CD4-positive, alpha-beta T cell treated with Interleukin-1 beta for 1 hour (primary cell): ENCODE data around the gene ATG2B.

Experiments used
- DNase-seq, 2 donors: peaks; one replicate each; pipeline ENCODE4 v3.0.0-alpha.2; 2020 to 2022

The ATG2B gene, protein sequence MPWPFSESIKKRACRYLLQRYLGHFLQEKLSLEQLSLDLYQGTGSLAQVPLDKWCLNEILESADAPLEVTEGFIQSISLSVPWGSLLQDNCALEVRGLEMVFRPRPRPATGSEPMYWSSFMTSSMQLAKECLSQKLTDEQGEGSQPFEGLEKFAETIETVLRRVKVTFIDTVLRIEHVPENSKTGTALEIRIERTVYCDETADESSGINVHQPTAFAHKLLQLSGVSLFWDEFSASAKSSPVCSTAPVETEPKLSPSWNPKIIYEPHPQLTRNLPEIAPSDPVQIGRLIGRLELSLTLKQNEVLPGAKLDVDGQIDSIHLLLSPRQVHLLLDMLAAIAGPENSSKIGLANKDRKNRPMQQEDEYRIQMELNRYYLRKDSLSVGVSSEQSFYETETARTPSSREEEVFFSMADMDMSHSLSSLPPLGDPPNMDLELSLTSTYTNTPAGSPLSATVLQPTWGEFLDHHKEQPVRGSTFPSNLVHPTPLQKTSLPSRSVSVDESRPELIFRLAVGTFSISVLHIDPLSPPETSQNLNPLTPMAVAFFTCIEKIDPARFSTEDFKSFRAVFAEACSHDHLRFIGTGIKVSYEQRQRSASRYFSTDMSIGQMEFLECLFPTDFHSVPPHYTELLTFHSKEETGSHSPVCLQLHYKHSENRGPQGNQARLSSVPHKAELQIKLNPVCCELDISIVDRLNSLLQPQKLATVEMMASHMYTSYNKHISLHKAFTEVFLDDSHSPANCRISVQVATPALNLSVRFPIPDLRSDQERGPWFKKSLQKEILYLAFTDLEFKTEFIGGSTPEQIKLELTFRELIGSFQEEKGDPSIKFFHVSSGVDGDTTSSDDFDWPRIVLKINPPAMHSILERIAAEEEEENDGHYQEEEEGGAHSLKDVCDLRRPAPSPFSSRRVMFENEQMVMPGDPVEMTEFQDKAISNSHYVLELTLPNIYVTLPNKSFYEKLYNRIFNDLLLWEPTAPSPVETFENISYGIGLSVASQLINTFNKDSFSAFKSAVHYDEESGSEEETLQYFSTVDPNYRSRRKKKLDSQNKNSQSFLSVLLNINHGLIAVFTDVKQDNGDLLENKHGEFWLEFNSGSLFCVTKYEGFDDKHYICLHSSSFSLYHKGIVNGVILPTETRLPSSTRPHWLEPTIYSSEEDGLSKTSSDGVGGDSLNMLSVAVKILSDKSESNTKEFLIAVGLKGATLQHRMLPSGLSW (N-terminal part only)

DNA sequence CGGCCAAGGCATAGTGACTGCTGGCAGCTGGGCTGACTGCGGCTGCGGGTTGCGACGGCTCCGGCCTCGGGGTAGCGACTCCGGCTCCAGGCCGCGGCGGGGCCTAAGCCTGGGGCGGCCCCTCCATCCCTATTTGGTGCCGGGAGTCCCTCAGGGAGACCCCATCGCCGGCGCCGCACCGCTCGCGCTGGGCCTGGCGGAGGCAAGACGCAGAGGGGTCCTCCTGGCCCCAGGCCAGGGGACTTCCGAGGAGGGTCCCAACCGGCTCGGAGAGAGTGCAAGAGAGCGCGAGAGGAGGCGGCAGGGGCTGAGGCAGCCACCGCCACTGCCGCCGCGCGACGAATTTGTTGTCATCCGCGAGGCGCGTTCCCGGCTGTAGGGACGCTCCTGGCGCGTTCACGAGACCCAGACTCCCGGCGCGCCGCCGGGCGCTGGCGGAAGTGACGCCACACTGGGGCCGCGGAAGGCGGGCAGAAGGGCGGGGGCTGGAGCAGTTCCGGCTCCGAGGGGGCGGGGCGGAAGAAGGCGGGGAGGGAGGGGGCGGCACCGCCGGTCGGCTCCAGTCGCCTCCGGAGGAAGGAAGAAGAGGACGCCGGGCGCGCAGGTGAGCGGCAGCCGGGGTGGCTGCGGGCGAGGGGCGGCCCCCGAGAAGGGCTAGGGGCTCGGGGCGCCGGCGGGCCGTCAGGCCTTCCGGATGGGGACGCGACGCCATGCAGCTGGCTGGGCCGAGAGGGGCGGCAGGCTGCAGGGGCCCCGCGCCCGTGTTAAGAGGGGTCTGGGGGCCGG lies at the start of gene ATG2B, which contains the start of gene GSKIP:
Gene ATG2B, minus strand, starts transcription at position 377 of the 786 bp plus-strand sequence. Its CDS starts 365 bp downstream, at position 12.
Gene GSKIP, plus strand, starts transcription at position 562 of the 786 bp plus-strand sequence. CDS start 18,722 bp downstream, outside the sequence.
- DNase-seq, result peak; percentile 95 to 97

DNA sequence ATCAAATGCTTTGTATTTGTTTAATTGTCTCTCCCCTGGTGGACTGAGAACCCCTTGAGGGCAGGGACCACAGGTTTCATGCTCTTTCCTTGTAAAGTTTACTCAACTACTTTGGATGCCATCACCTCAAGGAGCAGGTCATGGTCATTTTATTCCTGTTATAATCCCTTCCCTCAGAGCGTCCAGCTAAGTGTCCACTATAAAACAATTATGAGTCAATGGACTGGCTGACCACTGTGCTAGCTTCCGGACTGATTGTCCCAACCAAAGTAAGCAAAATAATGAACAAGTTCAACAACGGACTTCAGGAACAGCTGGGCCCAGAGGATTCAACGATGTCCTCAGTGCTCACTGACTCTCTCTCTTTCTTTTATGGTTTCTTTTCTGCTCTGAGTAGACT lies 47.0 kb upstream of the ATG2B start:
- DNase-seq, result no peak

DNA sequence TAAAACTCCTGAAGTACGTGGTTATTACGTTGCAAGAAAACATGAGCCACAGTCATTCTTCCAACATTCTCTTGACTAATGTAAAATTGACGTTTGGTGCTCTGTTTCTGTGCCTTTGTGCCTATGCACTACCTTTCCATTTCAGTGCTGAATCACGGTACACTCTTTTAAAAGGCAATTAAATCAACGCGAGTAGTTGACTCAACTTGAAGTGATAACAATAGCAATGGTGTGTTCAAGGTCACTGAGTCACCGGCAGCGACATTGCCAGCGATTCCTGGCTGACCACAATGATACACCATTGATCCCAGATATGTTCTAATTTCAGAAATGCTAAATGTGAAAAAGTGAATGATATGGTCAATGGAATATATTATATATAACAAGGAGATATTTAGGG lies 46.6 kb upstream of the ATG2B start:
- DNase-seq, result no peak

DNA sequence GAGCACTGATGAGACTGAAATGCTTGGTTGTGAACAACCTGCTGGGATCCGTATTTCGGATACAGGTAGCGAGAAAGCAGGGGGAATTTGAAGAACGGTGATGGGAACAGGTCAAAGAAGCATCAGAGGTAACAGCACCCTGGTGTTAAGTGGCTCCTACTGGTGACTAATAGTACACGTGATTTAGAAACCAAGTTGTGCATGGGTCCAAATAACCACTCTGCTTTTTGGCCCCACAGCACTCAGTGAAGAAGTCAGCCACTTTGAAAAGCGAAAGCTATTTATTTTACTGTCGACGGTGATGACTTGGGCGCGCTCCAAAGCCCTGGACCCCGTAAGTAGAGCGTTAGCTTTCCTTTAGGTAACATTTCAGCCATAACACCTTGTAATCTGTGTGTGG lies 45.5 kb upstream of the ATG2B start:
- DNase-seq, result no peak

DNA sequence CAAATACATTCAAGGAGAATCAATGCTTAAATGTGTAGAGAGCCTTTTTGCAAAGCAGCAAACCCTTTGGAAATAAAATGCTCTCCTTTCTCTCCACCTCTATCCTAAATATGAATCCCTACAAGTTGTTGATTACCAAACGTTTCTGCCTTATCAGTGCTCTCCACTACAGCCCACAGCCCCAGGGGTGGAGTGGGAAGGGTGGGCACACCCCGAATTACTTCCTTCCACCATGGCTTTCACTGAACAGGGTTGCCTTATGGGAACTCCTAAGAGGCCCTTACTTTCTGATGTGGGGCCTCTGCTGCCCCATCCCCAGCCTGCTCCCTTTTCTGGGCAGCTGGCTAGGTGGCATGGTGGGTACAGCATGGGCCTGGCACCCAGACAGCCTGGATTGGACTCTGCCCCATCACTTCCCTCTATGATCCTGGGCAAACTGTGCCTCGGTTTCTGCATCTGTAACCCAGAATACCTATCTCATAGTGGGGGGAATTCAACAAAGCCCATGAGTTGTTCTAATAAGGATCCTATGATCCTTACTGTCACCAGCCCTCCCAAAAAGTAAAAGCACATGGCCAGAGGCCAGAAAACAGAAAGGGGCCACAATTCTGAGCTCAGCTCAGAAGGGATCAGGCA lies 44.9 kb upstream of the ATG2B start:
- DNase-seq, result no peak

DNA sequence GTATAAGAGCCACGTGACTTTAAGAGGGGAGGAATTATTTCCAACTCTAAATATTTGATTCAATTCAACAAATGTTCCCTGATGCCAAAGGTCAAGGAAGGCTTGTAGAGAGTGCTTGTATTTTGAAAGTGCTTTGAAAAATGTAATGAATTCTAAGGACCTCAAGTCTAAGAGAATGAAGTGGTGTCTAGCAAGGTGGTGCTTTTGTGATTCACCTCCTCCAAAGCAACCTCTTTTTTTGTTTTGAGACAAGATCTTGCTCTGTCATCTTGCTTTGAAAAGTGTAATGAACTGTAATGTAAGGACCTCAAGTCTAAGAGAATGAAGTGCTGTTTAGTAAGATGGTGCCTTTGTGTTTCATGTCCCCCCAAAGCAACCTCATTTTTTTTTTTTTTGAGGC lies 42.5 kb upstream of the ATG2B start:
- no peak for DNase-seq

DNA sequence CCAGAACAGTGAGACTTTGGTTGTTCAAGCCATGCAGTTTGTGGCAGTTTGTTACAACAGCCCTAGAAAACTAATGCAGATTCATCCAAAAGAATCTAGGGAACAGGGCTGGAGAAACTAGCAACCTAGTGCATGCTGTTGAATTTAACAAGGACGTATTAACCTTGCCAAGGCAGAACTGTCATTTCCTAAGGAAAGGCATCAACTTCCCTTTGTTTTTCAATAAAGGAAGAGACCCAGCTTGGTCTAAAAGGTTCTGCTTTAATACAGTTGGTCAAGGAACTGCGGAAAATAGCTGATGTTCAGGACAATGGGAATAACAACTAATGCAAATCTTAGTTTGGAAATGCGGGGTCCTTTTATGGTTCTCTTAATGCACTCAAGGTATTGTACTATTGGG lies 40.3 kb upstream of the ATG2B start:
- no peak for DNase-seq

DNA sequence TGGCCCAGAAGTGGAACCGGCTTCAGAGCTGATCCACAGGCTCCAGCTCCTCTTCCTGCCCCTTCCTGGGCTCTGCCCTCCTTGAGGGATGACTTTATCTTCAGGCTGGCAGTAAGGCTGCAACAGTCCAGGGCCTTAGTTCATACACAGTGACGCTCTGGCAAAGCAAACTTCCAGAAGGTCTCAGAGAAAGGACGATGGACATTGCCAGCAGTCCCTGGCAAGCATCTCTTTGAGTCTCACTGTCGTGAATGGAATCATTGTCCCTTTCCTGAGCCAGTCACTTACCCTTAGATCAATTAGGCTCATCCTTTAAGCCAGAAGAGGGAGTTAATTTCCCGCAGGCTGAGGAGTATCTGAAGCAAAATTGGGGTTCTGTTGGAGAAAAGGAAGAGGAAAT lies 37.4 kb upstream of the ATG2B start:
- no peak for DNase-seq

DNA sequence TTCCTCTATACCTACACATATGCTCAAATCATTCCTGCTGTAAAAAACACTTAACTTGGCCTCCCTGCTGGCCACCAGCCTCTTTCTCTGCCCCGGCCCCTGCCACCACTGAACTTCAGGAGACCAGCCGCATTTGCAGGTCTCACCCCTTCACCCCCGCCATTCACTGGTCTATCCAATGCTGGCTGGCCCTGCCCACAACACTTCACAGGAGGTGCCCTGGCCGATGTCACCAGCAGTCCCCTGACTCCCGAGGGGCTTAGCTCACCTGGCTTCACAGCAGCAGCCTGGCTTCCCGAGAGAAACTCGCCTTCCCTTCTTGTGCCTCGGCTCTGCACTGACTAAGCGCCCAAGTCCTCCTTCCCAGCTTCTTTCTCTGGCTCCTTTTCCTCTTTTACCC lies 36.3 kb upstream of the ATG2B start:
- DNase-seq, result no peak

DNA sequence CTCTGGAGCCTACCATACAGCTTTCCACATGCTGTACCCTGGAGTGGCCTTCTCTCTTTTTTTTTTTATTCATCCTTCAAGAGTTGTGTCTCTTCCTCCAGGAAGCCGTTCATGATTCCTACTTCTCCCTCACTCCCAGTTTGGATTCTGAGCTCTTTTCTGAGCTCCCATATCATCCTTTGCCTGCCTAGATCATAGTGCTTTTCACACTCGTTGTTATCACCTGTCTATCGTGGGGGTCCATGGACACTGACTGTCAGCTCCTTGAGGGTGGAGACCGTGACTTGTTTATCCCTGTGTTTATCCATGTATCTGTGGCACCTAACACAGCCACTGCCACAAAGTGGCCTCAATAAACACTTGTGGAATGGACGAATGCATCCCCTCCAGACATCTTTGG lies 35.8 kb upstream of the ATG2B start:
- DNase-seq, result no peak

DNA sequence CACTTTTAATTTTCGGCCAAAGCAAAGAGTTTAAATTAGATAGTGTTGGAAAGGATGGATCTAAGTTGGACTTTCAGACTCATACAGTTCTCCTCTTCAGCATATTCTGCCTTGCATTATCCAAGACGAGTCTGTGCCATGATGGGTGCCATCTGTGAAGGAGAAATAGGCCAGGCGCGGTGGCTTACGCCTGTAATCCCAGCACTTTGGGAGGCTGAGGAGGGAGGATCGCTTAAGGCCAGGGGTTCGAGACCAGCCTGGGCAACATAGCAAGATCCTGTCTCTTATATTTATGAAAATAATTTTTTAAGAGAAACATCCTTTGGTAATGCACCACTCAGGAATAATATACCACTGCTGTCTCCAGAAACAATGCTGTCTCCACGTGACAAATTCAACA lies 35.3 kb upstream of the ATG2B start:
- no peak for DNase-seq

DNA sequence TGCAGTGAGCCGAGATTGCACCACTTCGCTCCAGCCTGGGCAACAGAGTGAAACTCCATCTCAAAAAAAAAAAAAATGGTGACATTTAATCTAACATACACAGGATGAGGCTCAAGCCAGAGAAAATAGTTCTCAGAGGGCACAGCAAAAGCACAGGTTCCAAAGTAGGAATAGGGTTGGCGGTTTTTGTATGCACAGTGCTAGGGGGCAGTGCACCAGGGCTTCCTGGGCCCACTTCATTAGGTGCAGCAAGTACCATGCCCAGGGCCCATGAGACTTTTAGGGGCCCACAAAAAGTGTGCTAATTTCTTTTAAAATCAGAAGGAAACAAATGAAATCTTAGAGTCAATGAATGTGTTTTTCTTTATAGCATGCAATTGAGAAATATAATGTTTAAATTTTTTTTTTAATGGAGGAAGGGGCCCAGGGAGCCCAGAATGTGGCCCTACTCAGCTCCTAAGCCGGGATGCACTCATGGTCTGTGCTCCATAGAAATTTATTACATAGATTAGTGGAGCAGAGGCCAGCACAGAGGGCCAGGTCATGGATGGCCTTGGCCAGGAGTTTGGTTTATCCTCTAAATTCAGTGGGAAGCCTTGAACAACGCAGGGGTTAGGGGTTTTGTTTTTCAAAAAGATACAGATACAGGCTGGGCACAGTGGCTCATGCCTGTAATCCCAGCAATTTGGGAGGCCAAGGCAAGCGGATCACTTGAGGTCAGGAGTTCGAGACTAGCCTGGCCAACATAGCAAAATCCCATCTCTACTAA lies 31.1 kb upstream of the ATG2B start:
- no peak for DNase-seq

DNA sequence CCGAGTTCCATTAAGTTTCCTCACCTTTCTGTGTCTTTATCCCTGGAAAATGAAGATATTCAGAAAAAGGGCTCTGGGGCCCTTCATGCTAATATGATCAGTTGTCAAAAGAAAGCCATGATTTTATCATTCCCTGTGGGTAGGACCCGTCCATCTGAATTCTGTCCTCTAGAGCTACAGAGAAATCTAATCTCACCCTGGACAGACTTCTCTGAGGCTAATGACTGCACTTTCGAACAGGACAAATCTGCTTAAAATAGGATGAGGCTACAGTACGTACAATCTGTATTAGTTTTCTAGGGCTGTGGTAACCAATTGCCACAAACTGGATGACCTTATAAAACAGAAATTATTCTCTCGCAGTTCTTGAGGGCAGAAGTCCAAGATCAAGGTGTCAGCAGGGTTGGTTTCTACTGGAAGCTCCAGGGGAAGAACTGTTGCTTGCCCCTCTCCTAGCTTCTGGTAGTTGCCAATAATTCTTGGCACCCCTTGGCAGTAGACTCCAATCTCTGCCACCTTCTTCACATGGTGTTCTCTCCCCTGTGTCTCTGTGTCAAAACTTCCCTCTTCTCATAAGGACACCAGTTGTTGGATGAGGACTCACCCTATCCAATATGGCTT lies 30.0 kb upstream of the ATG2B start:
- no peak for DNase-seq

DNA sequence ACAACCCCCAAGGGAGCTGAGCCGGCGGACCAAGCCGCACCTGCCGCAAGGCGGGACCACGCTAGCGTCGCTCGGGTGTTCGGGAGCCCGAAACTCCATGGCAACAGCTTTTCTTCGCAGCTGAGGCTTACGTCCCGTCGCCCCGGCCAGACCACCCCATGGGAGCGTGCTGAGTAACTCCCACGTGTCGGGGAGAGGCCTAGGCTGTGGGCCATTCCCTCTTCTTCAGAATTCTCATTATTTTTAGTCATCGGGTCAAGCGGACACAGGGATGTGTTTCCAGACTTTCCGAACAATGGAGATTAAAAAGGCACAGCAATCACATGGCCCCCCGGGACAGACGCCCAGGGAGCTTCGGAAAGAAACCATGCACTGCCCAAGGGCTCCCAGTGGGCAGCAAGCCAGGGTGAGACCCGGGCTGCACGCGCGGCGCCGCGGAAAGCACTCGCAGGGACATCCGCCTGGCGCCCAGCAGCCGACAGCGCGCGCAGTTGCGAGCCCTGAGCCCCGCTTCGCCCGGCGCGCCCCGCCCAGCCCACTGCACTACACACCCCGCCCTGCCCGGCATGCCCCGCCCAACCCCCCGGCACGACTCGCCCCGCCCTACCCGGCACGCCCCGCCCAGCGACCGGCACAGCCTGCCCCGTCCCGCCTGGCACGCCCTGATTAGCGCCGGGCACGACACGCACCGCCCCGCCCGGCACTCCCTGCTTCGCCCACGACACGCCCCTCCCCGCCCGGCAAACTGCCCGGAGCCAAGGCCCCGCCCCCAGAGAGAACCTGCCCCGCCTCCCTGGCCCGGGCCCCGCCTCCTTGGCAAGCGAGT lies 28.4 kb upstream of the ATG2B start:
- peak; percentile 99 for DNase-seq

DNA sequence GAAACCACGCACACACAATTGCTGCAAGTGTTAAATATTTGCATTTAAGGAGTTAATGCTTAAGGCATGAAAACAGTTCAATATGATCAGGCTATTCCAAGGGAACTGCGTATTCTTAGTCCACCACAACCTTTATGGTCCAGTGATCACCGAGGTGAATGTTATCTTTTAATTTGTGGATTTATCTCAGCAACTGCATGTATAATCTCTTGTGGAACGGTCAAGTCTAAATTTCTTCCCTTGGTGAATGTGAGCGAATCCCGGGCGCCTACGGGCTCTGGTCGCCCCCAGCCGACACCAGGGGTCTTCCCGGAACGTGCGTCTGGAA lies 27.8 kb upstream of the ATG2B start:
- DNase-seq, result no peak

DNA sequence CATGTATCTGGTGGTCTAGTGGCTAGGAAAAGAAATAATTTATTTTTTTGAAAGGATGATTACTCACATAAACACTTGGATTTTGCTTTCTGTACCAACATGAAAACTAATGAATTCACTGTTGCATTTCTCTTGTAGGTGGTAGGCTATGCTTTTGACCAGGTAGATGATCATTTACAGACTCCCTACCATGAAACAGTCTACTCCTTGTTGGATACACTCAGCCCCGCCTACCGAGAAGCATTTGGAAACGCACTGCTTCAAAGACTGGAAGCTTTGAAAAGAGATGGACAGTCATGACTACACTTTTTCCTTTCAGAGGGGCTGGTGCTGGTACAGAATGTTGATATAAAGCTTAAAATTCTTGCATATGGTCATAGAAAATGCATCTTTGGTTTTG lies 22.2 kb upstream of the ATG2B start:
- no peak for DNase-seq

DNA sequence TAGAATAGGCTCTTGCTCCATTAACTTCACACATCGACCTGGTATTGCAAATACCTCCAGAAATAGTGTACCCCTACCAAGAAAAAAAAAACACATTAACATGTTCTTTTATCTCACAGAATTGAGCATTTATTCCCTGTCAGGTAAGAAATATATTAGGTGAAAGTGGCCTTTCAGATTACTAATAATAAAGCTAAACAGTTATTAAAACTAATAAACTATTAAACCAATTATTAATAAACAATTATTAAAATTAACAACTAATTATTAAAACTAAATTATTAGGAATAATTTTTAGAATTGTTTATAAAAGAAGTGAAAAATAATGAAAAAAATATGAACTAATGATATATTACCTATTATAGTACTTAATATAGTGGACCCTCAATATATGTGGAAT lies 21.6 kb upstream of the ATG2B start:
- no peak for DNase-seq

DNA sequence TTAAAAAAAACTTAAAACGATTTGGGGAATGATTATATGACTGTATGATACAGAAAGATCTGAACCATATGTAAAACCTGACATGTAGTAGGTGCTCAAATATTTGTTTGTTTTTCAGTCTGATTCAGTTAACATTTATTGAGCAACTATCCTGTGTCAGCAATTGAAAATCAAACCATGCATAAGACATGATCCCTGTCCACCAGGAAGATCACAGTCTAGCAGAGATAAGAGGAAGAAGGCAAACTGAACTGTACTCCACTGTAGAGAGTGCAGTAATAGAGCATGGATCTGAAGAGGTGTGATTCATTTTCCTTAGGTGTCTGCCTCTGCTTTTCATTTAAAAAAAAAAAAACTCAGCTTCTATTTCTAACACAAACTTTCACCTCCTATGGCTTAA lies 20.9 kb upstream of the ATG2B start:
- no peak for DNase-seq

DNA sequence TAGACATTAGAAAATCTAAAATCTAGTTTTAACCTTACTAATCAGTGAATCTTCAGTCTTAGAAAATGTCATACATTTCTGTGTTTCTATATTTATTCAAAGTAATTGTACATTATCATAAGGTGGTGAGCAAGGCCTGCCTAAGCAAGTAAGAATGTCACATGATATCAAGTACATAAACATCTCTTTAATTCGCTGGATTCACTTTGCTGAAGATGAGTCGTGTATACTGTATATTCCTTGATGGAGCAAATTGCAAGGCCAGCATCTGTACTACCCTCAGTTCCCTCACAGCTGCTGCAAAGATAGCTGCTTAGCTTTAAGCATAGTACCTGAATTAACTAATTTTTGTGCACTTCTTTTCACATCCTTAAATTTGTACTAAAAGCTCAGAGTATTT lies 20.3 kb upstream of the ATG2B start:
- no peak for DNase-seq

DNA sequence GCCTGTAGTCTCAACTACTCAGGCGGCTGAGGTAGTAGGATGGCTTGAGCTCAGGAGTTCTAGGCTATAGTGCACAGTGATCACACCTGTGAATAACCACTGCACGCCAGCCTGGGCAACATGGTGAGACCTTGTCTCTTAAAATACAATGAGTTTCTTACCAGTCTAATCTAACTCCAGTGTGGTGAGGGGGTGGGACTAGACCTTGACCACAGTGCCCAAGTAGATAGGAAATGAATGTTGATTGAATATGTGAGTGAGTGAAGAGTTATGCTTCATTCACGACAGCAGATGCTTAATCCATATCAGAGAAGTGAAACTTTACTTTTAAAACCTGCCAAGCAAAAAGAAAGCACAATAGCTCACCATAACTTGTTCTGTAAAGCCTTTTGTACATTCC lies 17.6 kb upstream of the ATG2B start:
- DNase-seq, result no peak
